Stomach (tissue), 9 donors: ENCODE results near the gene RNF224. TPM values are rescaled to one million over a fixed set of nuclear protein-coding genes. Genes with fewer than 3 reads are reported as not detected.
A peak's percentile ranks its signal among the peaks of the same experiment; 100 is the strongest.

ENCODE experiments used
- DNase-seq, 2 donors: peaks; one replicate each; pipeline versions ENCODE4 v3.0.0 to v3.0.0-alpha.2; 2013 to 2019
- H3K27ac ChIP-seq, 5 donors: fragments of 200-600 bp in 4 of 5; sonication (generic) in 4 of 5; one replicate each; pipeline ENCODE4 v1.5.1; 2013 to 2019; ENCODE audit warnings: mild to moderate bottlenecking in 1 of 5, moderate library complexity in 1 of 5
- H3K27me3 ChIP-seq, 3 donors: fragments of 200-600 bp; sonication (generic); one replicate each; pipeline ENCODE4 v1.5.1; 2017 to 2019; ENCODE audit warnings: mixed run types in 1 of 3
- H3K36me3 ChIP-seq, 4 donors: fragments of 200-600 bp; sonication (generic); 1 replicate in 3 of 4; 2 replicates in 1 of 4; pipeline ENCODE4 v1.5.1; 2016 to 2019
- H3K4me1 ChIP-seq, 4 donors: fragments of 200-600 bp; sonication (generic); one replicate each; pipeline ENCODE4 v1.5.1; 2016 to 2019
- H3K4me3 ChIP-seq, 4 donors: fragments of 200-600 bp; sonication (generic) in 3 of 4; one replicate each; pipeline ENCODE4 v1.5.1; 2016 to 2019; ENCODE audit warnings: mild to moderate bottlenecking in 1 of 4
- H3K9me3 ChIP-seq, 4 donors: fragments of 200-600 bp; sonication (generic); one replicate each; pipeline ENCODE4 v1.5.1; 2016 to 2019
- CTCF ChIP-seq, 7 experiments: fragments of 450-650 bp in 4 of 7; fragments of 200-600 bp in 3 of 7; sonication (generic) in 3 of 7; IDR thresholded peaks; one replicate each; pipeline ENCODE4 v1.5.1; 2016 to 2019; ENCODE audit warnings: antibody characterized with exemption in 7 of 7, control low read depth in 2 of 7, mild to moderate bottlenecking in 1 of 7
- EP300 ChIP-seq: sonication (generic); formaldehyde crosslinking; IDR thresholded peaks from one replicate; pipeline ENCODE4 v1.6.1; 2017; ENCODE audit warnings: antibody characterized with exemption
- POLR2A ChIP-seq, 4 donors: fragments of 450-650 bp; IDR thresholded peaks; one replicate each; pipeline ENCODE4 v1.6.1; 2016; ENCODE audit warnings: antibody characterized with exemption in 4 of 4, control low read depth in 2 of 4, mild to moderate bottlenecking in 1 of 4, moderate library complexity in 1 of 4
- POLR2AphosphoS5 ChIP-seq, 3 donors: sonication (generic); formaldehyde crosslinking; IDR thresholded peaks; one replicate each; pipeline ENCODE4 v1.6.1; 2016; ENCODE audit warnings: antibody characterized with exemption in 3 of 3
- WGBS, 5 donors: extraction: QIAGEN DNeasy Blood & Tissue Kit in 3 of 5; methylation state at CpG; one replicate each; pipeline versions ENCODE4 v1.1.5 to v1.1.7; 2013 to 2018; 5-methylcytosine and 5-hydroxymethylcytosine counted together
- intact Hi-C: fragments of 100-400 bp; cut with DNase I; formaldehyde crosslinking; loops from one replicate; pipeline ENCODE4 v1.15.1; 2023; ENCODE audit warnings: low total_unique reads
- polyA plus RNA-seq, 3 donors: library from polyadenylated mRNA; stranded (reverse); fragments of 200-250 nt; gene quantifications; one replicate each; pipeline ENCODE4 v1.2.3, GENCODE V29; 2013
- total RNA-seq, 5 donors: library from RNA; depleted of rRNA; stranded (reverse); fragments of >200 nt; gene quantifications; one replicate each; pipeline versions ENCODE4 v1.1.0 to v1.2.3, GENCODE V29; 2014 to 2016
- donor health status: healthy with polysubstance abuse.
- donor health status: Bipolar disorder and iron deficiency.
- donor health status: healthy.

The RNF224 gene
- total and polyA plus RNA-seq, 8 donors: 1.0 TPM; not detected in 7

DNA sequence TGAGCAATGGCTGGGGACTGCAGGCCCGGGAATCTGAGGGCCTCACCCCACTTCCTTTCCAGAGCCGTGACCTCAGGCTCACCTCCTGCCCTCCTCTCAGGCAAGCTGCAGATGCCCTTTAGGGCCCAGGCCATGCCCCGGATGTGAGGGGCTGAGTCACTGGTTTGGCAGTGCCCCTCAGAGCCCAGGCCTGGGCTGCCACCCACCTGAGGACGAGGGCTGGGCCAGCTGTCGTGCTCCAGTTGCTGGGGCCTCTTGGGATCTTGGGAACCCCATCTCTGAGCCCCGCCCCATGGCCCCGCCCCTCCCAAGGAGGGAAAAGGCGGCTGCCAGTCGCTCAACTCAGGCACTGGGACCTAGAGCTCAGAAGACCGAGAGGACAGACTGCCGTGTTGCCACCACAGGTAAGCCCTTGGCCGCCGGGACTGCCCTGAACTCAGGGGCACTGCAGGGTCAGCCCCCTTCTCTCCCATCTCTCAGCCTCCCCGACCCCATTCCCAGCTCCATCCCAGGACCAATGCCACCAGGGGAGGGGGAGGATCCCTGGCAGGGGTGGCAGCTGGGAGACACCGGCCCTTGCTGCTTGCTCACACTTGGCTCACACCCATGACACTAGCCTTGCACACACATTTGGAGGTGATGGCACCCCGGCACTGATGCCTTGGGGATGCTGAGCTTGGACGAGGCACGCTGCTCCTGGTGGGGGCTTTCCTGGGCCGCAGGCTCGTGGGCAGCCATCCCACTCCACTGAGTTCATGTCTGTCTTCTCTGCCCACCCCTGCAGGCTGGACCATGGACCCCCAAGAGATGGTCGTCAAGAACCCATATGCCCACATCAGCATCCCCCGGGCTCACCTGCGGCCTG, 2.2 kb upstream of the RNF224 start, which contains the start of gene CYSRT1:
Gene CYSRT1, plus strand, starts transcription at position 345 of the 865 bp plus-strand sequence. Its CDS starts 448 bp downstream, at position 793.
- peak within 1 kb of the TSS; percentile 70 to 73 (median 72) for H3K4me3 ChIP-seq

DNA sequence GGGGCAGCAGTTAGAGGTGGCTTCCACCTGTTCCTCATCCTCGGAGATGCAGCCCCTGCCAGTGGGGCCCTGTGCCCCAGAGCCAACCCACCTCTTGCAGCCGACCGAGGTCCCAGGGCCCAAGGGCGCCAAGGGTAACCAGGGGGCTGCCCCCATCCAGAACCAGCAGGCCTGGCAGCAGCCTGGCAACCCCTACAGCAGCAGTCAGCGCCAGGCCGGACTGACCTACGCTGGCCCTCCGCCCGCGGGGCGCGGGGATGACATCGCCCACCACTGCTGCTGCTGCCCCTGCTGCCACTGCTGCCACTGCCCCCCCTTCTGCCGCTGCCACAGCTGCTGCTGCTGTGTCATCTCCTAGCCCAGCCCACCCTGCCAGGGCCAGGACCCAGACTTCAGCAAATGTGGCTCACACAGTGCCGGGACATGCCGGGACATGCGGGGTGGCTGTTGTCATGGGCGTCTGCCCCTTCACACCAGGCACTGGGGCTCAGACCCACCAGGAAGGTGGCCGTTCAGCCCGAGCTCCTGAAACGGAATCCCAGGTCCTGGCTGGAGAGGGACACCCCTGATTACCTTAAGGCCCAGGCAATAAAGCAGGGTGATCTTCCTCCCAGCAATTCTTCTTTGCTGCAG, 1.5 kb upstream of the RNF224 start:
- TF ChIP-seq EP300 (no peak), POLR2A (IDR thresholded peaks at IDR 0.05) (no peak), CTCF (IDR thresholded peaks at IDR 0.05) (no peak), POLR2AphosphoS5 (IDR thresholded peaks at IDR 0.05) (no peak)
- DNase-seq: no peak
- WGBS, 5 donors: 80 to 88% (median 82%) methylated on average over 3 to 21 of the region's 21 CpGs
- intact Hi-C loops: loop anchor here (5.0 kb wide), 1 partner anchor 109 kb away; no protein-coding TSS in a partner anchor
- Histone ChIP-seq H3K9me3 (no peaks in the 10 kb centered on the region), H3K27ac (peak overlapping the region; percentile 75 to 98 (median 81)), H3K4me1 (peaks cover 42 to 73% (median 72%) of the 10 kb centered on the region in 4 donors), H3K4me3 (peak overlapping the region in 1 of 4 donors; percentile 16), H3K27me3 (peaks cover 3 to 53% (median 29%) of the 10 kb centered on the region in 3 donors), H3K36me3 (no peaks in the 10 kb centered on the region)

More for the DNA sequence above, 2.2 kb upstream of the RNF224 start, which contains the start of gene CYSRT1:
- peaks cover 3 to 46% (median 21%) of the 10 kb centered on the region in 3 donors for H3K27me3 ChIP-seq
- H3K27ac ChIP-seq: peak within 1 kb of the TSS; percentile 92 to 98 (median 94)
- intact Hi-C loops: loop anchor here (5.0 kb wide), 1 partner anchor 108 kb away; no protein-coding TSS in a partner anchor
- H3K4me1 ChIP-seq: peaks cover 42 to 81% (median 78%) of the 10 kb centered on the region in 4 donors
- no peaks in the 10 kb centered on the region for H3K9me3 ChIP-seq
- peak; percentile 49 to 64 for DNase-seq
- 44 to 64% (median 50%) methylated on average over 12 to 23 of the region's 23 CpGs for WGBS, 5 donors
- H3K36me3 ChIP-seq: no peaks in the 10 kb centered on the region
- TF ChIP-seq CTCF (IDR thresholded peaks at IDR 0.05) (no peak), POLR2A (IDR thresholded peaks at IDR 0.05) (no peak), POLR2AphosphoS5 (IDR thresholded peaks at IDR 0.05) (no peak), EP300 (no peak)

DNA sequence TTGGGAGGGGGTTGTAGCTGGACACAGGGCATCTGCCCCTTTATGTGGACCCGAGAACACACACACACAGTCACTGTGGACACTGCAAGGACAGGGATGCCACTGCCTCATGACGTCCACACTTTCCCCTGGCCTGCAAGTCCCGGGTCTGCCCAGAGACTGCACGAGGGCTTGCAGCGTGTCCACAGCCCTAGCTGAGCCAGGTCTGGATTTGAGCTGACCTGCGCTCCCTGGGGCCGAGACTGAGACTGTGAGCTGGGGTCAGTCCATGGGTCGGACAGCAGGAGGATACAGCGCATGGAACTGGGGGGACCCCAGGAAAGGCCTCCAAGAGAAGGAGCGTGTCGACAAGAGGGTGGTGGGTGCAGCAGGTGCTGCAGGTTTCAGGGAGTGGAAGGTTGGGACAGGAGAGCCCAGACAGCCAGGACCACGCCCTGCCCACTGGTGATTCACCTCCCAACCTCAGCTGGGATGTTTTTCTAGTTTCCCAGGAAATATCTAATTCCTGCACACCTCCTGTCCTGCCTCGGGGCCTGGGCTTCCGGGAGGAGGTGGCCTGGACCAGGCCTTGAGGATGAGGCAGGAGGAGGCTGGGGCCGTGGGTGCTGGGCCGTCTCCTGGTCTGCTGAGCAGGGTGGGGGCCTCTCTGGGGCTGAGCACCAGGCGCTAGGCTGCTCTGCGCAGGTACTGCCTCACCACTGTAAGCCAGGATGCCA, 806 bp upstream of the RNF224 start:
- Histone ChIP-seq H3K27ac (peak overlapping the region; percentile 75 to 98 (median 81)), H3K27me3 (peaks cover 3 to 54% (median 34%) of the 10 kb centered on the region in 3 donors), H3K36me3 (no peaks in the 10 kb centered on the region), H3K4me3 (no peak overlapping the region), H3K9me3 (no peaks in the 10 kb centered on the region), H3K4me1 (peaks cover 36 to 66% (median 65%) of the 10 kb centered on the region in 4 donors)
- 48 to 64% (median 49%) methylated on average over 18 of the region's 18 CpGs for WGBS, 5 donors
- peak in 1 of 2 donors; percentile 57 for DNase-seq
- intact Hi-C loops: loop anchor here (5.0 kb wide), 1 partner anchor 109 kb away; no protein-coding TSS in a partner anchor
- TF ChIP-seq POLR2AphosphoS5 (IDR thresholded peaks at IDR 0.05): no peak

DNA sequence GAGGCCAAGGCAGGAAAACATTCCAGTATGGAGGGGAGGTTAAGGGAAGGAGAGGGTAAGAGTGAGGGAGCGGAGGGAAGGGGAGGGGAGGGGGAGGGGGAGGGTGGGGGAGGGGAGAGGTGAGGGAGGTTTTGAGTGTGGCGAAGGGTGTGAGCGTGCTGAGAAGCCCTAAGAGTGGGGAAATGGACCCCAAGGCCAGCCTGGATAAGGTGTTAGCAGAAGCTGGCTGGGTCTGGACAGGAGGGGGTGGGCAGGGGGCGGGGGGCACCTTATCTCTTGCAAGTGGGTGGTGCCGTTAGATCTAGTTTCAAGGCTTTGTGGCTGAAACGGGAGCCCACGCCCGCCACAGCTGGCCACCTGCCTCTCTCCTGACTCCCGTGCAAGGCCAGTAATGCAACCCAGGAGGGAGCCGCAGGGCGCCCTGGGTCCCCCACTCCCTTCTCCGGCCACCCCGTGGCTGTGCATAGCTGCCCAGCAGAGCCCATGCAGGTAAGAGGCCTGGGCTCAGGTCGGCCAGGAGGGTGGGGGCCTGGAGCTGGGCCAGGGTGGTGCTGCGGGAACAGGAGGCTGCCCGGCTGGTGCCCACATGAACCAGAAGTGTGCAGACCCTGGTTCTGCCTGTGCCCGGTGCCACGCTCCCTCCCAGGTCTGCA, 677 bp downstream of the RNF224 start:
- Histone ChIP-seq H3K4me3 (peak overlapping the region in 1 of 4 donors; percentile 22), H3K27me3 (peaks cover 8 to 61% (median 46%) of the 10 kb centered on the region in 3 donors), H3K27ac (peak overlapping the region in 2 of 5 donors; percentile 81 to 89), H3K36me3 (no peaks in the 10 kb centered on the region), H3K4me1 (peaks cover 24 to 63% (median 54%) of the 10 kb centered on the region in 4 donors), H3K9me3 (no peaks in the 10 kb centered on the region)
- intact Hi-C loops: loop anchor here (5.0 kb wide), 1 partner anchor 111 kb away; no protein-coding TSS in a partner anchor
- WGBS, 5 donors: 15 to 32% (median 17%) methylated on average over 6 to 18 of the region's 18 CpGs
- TF ChIP-seq POLR2A (IDR thresholded peaks at IDR 0.05): no peak
- TF ChIP-seq POLR2AphosphoS5 (IDR thresholded peaks at IDR 0.05): no peak
- TF ChIP-seq CTCF (IDR thresholded peaks at IDR 0.05): no peak
- no peak for TF ChIP-seq EP300
- peak in 1 of 2 donors; percentile 32 for DNase-seq
